ENCODE results near the gene CDH1.

CDH1 gene

DNA sequence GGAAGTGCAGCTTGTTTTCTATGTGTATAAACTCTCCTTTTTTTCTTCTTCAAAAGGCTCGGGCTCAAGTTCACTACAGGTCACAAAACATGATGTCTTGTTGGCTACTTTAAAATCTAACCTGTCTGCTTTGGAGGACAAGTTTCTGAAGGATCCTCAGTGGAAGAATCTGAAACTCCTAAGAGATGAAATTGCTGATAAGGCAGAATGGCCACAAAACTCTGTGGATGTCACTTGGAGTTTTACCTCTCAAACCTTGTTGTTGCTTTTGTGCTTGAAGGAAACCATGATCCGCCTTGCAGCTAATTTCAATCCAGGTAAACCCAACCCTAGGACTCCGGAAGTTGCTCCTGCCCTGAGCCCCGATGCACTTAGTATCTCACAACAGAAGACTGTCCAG, 122.7 kb downstream of the CDH1 start:
- no peak for DNase-seq

DNA sequence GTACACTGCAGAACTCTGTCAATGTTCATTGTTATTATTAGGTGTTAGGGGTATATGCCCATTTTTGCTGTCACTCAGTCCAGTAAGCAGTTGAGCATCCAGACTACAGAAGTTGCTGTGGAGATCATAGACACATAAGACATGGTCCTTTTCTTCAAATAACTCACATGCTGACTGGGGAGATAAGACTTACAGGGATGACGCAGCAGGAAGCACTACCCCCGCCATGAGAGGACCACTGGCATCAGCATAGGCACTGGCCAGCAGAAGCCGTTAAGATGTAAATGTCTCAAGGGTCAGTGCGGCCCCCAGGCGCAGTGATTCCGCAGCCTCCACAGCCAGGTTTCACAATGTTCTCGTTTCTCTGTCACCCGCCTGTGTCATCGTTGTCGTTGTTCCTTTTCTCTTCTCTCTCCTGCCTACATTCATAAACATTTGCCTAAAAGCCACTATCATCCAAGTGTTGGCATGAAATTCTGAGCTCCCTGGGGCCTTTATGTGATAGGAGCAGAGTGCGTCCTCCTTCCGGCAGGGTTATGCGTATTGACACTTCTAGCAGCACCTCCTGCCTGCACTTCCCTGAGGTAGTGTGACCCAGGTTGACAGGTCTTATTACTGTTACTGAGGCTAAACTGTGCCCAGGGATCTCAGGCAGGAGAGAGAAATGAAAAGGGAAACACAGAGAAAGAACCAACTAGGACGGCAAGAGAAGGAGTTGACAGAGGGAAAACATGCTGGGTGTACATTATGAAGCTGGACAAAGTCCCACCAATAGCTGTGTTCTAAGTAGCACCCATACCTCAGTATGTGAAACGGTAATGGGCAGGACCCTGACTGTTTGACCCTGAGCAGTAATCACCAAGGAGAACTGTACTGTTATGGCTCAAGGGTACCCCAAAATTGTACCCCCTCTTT, 124.1 kb downstream of the CDH1 start:
- DNase-seq = no peak

DNA sequence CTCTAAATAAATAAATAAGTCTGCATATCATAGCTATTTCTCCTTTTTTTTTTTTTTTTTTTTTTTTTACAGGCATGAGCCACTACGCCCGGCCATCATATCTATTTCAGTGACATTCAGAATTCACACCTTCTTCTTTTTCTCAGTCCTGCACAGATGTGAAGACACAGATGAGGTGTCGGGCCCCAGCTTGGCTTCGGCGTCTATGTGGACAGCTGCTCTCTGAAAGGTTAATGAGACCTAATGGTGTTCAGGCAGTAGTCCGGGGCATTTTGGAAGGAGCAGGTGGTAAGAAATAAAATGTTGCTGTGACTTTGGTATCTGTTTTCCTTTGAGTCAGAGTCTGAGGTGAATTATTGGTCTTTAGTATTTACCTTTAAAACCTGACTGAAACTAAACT, 129.8 kb downstream of the CDH1 start:
- DNase-seq = no peak

DNA sequence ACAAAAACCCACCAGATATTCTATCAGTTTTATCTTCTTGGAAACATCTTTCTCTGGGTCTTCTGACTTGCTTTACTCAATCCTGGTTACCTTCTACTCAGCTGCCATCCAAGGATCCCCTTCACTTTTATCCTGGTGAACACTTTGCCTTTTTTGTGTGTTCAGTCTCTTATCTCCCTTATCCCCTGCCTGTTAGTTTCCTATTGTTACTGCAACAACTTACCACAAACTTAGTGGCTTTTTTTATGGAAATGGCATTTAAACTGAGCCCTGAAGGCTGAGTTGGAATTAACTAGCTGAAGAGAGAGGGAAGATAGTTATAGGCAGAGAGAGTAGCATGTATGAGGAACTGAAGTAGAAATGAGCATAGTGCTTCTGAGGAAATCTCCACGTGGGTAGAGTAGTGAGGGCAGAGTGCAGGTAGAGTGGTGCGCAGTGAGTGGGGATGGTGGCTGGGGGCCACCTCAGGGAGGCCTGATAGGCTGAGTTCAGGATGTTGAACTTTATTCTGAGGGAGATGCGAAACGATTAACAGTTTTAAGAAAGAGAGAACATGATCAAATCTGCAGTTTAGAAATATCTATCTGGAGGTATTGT, 132.5 kb downstream of the CDH1 start:
- no peak for DNase-seq

DNA sequence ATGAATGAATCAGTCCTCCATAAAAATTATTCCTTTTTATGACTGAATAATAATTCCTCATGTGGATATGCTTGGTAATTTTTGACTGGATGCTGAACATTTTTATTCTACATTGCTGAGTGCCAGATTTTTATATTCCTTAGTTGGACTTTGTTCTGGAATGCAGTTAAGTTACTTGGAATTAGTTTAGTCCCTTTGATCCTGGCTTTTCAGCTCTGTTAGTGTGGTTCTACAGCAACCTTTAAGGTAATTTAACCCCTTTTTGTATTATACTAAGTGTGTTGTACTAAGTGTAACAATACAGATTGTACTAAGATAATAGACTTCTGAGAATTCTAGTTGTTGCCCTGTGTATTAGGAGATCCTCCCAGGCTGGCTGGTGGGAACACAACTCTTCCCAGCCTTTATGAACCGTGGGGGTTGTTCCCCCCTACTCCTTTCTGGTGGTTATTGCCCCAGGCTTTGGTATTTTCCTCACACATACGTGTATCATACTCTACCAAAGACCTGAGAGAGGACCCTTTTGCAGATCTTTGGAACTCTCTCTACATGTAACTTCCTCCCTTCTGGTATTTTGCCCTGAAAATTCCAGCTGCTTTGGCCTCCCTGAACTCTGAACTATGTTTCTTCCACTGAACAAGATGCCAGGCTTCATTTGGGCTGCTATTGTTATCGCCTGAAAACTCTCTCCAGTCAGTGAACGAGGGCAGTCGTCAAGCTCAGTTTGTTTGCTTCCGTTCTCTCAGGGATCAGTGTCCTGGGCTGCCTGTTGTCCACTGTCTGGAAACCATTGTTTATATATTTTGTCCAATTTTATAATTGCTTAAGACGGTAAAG, 136.8 kb downstream of the CDH1 start:
- DNase-seq = no peak

DNA sequence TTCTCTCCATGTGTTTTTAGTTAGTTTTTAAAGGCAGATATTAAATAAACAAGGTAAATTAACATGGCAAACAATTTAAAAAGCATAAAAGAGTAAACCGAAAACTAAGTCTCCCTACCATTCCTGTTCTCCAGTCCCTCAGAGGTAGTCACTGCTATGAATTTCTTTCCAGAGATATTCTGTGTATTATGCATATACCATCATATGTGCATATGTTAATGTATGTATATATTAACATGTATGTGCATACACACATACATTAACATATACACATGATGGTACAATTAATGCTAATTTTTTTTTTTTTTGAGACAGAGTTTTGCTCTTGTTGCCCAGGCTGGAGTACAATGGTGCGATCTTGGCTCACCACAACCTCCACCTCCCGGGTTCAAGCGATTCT, 138.8 kb downstream of the CDH1 start:
- DNase-seq = no peak

DNA sequence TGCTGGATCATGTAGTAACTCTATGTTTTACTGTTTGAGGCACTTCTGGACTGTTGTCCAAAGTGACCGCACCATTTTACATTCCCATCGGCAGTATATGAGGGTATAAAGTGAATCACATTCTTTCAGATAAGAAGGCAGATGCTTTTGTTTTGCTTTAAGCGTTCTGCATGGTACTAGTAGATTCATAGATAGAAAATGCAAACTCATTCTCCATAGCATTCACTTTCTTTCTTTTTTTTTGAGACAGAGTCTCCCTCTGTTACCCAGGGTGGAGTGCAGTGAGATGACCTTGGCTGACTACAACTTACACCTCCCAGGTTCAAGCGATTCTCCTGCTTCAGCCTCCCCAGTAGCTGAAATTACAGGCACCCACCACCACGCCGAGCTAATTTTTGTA, 146.6 kb downstream of the CDH1 start:
- no peak for DNase-seq

DNA sequence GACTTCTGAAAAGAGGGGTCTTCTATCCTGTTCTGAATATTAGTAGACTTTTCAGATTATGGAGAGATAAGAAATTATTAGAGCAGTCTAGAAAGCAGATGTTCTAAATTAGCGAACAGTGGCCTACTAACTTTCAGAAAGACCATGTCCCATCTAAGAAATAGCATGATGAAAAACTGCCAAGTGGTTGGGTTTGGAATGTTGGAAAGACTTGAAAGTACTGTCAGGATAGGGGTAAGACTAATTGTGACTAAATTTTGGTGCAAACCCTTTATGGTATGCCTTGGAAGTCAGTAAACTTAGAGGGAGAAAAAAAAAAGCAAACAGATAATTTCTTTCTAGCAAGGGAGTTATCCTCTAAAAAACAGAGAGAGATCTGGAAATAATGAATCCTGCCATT, 147.3 kb downstream of the CDH1 start:
- no peak for DNase-seq
